ENCODE measurements around the gene RNASET2.

Gene RNASET2, protein sequence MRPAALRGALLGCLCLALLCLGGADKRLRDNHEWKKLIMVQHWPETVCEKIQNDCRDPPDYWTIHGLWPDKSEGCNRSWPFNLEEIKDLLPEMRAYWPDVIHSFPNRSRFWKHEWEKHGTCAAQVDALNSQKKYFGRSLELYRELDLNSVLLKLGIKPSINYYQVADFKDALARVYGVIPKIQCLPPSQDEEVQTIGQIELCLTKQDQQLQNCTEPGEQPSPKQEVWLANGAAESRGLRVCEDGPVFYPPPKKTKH

DNA sequence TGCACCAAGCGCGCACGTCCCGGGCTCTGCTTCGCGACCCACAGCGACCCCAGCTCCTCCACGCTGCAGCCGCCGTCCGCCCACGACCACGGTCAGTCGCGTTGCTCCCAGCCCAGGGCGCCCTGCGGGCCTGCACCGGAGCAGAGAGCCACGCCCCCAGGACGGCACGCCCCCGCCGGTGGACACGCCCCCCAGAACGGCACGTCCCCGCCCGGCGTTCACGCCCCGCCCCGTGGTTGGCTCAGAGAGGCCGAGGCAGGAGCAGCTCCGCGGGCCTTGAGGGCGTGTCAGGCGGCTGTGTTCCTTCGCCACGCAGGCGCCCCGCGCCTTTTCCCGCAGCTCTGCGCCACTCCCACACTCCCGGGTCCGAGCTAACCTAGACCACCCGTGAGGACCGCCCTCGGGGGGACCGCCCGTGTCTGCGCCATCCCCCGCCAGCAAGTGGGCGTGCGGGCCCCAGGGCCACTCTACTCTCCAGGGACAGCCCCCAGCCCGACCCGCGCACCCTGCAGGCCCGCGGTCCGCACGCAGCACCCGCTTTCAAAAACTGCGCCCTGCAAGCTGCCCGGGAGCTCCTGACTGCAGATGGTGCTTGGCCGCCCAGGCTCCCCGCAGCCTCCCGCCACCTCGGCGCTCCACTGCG lies at the start of gene RNASET2:
Gene RNASET2 (minus strand): TSS at position 107 of the 643 bp plus-strand sequence. CDS start 368 bp downstream, outside the sequence.
- peak; percentile 78 for DNase-seq

DNA sequence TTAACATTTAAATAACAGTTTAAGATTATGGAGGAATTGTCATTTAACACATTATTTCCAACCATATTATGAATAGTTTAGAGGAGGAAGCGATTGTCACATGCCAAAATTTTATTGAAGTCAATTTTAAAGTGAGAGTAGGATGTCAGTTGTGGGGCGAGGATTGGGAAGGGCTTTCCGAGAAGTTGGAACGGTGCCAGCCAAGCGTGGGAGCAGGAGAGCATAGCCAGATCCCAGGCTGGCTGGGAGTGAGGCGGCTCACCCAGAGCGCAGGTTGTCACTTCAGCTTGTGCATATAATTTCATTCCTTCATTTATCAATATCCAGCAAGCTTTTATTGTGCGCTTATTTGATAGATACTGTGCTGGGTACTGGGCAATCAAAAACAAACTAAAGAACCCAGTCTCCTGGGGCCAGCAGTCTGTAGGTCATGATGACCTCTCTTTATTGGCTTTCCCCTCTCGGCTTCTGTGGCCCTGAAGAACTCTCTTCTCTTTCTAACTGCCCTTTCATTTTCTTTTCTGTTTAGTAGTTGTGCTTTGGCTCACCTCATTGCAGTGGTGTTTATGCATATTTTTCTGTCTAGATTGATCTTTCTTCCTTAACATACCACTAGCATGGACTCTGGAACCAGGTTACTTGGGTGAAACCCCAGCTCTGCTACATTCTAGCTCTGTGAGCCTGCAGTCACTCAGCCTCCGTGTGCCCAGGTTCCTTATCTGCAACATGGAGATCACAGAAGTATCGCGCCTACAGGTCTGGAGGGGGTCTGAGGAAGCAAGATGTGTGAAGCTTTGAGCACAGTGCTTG lies 49.2 kb upstream of the RNASET2 start:
- no peak for DNase-seq

DNA sequence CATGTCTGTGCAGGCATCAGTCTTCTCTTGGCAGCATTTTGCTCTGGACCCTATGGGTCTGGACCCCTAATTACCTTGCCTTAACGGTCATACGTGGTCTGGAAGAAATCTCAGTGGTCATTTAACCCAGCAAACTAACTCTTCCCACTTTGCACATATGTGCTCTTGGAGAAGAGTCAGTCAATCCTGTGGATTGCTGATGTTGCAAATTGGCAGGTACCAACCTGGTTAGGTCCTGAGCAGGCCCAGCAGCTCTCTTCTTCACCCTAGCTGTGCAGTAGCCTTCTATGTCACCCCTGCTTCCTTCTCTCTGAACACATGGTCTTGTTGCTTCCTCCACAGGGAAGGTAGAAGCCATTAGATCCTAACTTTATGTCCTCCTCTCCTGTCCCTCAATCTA lies 44.4 kb upstream of the RNASET2 start:
- DNase-seq = no peak

DNA sequence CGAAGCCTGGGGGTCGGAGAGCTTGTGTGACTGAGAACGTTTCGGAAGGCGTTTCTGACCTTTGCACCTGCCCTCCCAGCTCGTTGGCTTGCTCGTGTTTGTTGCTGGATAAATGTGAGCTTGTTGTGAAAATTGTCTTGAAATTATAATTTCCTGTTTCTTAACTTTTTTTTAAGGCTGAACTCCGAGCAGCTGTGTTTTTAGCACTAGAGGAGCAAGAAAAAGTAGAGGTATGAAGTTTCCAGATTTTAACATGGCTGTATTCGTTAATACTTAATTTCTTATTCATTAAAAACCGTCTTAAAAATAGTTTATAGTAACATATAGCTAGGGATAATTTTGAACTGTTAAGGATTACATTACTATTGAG lies 43.5 kb upstream of the RNASET2 start:
- DNase-seq = peak; percentile 3

DNA sequence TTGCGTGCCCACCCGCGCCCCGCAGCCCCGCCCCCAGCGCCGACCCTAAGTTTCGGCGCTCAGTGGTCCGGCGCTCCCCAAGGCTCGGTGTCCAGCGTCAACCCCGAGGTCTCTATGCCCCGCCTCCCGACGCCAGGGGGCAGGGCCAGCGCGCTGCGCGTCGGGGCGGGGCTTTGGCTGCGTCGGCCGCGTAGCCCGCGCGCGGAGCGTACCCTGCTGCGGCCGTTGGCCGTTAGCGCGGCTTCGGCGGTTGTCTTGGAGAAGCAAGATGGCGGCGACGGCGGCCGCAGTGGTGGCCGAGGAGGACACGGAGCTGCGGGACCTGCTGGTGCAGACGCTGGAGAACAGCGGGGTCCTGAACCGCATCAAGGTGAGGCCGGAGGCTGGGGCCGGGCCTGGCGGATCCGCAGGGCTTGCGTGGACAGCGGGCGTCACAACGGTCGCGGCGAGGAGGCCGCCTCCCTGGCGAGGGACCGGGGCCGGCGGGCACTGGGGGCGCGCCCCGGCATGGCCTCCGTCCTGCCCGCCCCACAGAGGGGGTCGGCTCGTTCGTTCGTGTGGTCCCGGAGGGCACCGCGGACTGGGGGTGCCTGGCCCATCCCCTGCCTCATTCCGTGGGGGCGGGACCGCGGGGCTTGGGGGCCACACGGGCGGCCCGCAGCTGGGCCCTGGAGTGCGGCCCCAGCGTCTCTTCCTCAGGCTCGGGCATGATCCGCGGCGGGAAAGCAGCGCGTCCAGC lies 43.0 kb upstream of the RNASET2 start, which contains the start of gene CEP43:
Gene CEP43 (plus strand): TSS at position 253 of the 739 bp plus-strand sequence. CDS start 16 bp downstream, at position 269.
- peak; percentile 90 for DNase-seq

DNA sequence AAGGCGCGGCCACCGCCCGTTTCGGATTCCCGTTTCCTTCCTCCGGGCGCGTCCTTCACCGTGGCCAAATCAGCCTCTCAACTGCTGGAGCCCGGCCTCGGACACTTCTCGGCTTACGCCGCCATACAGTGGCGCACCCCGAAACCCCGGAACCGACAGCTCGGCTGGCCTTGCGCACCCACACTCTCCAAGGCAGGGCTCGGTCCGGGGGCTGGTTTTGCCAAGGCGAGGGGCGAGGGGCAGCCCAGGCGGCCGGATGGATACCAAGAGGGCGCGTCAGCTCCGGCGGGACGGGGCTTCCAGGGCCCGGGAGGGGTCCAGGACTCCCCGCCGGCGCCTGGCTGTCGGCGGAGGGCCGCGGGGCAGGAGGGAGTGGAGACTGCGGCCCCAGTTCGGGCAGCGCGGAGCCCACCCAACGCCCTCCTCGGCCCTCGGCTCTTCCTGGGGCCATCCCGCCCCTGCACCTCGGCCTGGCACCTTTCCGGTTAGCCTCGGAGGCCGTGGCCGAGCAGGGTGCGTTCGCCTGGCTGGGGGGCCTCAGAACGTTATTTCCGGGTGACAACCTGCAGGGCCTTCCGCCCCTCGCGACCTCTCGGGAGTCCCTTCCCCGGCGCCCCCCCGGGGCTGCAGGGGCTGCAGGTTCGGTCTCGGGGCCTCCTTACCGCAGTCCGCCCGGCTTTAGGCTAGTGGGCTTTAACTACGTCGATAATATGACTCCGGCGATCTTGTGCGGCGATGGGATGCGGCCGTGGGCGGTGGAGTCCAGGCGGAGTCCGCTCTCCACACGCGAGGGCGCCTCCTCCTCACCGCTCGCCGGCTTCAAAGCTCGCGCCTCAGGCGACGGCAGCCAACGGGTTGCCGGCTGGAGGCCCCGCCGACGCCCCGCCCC lies 42.1 kb upstream of the RNASET2 start:
- DNase-seq = no peak

DNA sequence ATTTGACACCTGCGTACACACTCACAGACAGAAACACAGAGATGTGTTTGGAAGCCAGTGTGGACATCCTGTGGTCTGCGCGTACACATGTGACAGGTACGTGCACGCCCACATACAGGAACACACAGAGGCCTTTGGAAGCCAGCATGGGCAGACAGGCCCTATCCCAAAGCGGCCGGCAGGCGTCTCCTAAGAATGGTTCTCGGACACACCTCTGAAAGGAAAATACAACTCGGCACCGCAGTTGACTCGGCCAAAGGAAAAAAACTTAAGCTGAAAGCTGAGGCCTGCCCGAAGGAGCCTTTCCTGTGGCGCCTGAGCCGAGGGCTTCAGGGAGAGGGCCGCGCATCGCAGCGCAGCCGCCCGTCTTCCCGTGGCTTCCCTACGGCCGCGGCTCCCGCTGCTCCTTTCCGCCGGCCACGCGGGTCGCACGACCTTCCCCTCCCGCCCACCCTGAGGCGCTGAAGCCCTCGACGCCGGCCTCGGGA lies 41.5 kb upstream of the RNASET2 start:
- peak; percentile 25 for DNase-seq

DNA sequence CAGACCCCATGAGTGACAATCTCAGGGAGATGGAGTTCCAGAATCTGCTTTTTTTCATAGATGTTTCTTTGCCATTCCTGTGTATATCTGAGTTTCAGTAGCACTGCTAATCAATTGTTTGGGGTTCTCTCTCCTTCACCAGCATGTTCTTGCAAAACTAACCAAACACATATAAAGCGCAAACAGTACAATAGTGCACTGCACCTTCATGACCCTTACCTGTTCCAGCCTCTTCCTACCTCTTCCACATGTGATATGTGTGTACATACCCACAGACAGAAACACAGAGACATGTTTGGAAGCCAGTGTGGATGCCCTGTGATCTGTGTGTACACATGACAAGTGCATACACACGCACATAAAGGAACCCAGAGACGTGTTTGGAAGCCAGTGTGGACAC lies 41.0 kb upstream of the RNASET2 start:
- DNase-seq = no peak

DNA sequence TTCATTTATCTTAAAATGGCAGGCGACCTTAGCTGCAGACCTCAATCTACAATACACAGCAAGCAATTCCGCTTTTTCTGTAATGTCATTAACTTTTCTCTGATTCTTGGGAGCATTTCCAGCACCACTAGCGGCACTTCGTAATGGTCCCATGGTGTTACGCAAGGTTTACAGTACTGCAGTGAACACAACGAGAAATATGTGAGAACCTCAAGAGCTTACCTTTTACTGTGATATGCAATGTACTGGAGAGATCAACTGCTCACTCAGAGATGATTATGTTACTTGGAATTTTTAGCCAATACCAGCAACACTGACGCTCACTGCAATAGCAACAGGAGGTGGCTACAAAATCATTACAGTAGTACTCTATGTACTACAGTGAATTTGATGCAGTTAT lies 40.1 kb upstream of the RNASET2 start:
- no peak for DNase-seq

DNA sequence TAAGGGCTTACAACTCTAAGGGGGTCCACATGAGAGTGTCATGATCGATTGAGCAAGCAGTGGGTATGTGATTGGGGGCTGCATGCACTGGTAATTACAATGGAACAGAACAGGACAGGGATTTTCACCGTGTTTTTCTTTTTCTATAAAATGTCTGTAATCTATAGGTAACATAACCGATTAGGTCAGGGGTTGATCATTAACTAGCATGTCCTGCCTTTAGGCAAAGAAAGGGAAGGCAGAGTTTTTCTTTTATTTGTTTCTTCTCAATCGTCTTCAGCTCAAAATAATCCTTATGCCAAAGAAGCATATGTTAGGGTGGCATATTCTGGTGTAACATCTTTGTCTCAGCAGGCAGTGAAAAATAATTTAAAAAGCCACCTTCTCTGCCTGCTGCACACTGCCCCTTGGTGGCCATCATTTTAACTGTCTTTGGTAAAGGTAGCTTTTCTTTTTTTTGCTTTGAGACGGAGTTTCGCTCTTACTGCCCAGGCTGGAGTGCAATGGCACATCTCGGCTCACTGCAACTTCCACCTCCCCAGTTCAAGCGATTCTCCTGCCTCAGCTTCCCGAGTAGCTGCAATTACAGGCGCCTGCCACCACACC lies 33.2 kb upstream of the RNASET2 start:
- no peak for DNase-seq

DNA sequence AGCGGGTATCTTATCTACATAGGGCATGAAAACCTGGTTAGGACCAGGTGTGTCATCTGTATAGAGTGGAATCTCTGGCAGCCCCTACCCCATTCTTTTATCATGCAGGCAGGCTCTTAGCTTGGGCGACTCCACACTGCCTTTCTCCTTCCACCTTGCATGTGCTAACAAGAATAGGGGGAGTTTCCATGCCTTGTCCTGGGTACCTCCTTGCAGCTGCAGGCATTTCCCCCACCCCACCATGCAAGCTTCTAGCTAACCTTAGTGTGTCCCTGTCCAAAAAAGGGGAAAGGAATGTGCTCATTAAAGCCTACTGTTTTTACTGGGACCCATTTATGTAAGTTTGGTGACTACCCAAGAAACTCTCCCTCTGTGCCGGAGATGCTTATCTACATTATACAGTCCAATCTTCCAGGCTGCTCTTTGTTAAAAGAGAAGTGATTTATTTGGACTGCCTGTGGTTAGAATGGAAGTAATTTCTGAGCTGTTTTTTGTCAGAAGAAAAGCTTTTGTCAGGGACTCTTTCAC lies 32.4 kb upstream of the RNASET2 start:
- DNase-seq = no peak

DNA sequence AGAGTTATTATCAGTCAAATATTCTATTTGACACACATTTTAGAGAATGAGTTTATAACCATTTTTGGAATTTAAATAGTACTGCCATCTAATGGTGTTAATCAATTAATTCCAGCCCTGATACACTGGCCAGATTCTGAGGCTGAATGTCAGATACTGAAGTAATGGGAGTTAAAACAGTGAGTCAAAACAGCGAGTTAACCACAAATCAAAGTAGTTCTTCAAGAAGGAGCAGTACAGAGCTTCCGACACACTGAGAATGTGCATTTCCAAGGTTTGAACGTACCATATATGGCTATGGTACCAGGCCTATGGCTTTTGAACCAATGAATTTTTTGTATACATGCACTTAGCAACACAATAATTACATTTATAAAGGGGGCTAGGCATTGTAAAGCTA lies 31.6 kb upstream of the RNASET2 start:
- no peak for DNase-seq

DNA sequence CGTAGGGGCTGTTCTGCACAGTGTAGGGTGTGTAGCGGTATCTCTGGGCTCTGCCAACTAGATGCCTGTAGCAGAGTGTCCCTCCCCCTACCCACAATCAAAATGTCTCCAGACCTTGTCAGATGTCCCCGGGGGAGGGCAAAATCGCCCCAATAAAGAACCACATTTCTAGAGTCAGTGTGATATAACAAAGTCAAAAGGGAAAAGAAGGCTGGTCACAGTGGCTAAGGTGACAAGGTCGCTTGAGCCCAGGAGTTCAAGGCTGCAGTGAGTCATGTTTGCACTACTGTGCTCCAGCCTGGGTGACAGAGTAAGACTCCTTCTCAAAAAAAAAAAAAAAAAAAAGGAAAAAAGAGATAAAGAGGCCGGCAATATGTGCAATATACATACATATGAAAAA lies 31.1 kb upstream of the RNASET2 start:
- DNase-seq = no peak

DNA sequence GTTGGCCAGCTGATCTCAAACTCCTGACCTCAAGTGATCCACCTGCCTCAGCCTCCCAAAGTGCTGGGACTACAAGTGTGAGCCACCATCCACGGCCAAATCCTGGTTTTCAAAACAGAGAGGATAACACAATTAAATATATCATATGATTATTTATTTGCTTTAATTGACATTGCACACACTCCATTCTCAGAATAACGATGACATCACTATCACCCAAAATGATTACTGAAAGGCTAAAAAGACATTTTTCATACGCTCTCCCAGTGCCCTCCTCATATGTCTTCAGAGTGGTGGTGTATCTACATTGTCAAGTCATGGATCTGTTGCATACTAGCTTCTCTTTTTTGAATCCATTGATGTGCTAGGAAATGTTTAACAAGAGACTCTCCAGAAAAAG lies 24.4 kb upstream of the RNASET2 start:
- DNase-seq = no peak

DNA sequence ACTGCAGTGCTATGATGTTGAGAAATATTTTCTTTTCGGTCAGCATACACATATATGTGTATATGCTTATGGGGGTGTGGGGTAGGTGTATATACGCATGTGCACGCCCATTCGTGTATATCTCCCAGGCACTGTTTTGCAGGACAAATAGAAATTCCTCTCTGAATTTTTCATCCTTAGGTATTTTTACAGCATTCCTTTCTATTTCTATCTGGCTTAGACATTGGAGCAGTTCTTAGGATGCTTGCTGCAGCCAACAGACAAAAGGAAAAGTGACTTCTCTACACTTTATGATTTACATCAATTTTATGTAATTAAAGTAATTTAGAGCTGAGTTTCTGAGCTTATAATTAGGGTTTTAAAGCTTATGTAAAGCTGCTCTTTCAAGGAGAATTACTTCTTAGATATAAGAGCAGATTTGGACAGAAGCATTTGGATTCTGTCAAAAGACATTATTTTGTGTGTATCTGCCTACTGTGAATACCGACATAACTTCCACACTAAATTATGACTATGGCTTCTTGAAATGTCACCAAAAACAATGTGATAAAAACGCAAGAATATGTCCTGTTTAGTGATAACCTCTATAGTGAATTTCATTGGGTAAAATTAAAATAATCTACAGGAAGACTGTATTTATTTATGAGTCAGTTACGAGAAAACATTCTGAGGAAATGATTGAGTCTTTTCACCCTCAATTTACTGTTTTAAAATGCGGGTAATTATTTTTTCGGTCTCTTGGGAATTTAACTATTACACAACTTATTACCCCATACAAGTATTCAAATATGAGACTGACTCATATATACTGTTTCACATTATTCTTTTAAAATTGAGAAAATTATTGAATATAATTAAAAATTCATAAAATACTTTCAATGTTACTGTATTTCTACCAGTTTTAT lies 21.5 kb upstream of the RNASET2 start:
- no peak for DNase-seq

DNA sequence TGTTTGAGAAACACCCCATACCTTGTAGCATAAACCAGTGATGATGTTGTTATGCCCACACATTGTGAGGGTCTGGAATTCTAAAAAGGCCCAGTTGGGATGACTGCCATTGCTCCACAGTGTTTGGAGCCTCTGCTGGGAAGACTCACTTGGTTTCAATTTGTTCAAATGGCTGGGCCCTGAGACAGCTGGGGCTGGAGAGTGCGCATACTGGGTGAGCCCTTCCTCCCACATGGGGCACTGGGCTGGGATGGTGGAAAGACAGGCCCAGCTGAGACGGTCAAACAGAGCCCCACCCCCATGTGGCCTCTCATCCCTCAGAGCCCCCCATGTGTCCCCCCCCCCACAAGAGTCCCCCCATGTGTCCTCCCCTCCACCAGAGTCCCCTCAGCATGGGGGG lies 20.3 kb upstream of the RNASET2 start:
- no peak for DNase-seq

DNA sequence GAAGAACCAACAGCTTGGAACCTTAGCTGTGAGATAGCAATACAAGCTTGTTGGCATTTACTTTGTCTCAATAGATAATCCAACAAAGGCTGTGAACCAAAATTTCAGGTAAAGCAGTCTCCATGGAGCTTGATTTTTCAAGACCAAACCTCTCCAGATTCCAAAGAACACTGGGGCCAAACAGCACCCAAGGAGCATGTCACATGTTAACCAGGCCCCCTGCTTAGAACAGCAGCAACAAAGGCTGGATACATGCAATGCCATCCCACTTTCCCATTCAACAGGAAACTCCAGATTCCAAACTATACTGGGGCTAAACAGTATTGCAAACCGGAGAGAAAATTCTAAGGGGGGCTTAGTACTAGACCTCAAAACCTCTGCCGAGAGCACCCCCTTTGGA lies 15.8 kb upstream of the RNASET2 start:
- no peak for DNase-seq

DNA sequence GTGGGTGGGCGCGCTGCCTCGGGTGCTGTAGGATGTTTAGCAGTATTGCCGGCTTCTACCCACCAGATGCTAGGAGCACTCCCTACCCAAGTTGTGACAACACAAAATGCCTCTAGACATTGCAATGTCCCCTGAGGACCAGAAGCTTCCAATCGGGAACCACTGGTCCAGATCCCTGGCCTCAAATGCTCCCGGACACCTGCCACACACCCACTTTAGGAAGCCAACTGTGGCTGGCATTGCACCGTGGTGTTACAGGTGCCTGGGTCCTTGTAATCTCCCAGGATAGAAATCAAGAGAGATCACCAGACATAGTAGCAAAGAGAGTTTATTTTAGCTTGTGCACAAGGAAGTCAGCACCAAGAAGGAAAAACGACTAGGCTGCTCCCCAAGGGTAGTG lies 14.9 kb upstream of the RNASET2 start:
- no peak for DNase-seq

DNA sequence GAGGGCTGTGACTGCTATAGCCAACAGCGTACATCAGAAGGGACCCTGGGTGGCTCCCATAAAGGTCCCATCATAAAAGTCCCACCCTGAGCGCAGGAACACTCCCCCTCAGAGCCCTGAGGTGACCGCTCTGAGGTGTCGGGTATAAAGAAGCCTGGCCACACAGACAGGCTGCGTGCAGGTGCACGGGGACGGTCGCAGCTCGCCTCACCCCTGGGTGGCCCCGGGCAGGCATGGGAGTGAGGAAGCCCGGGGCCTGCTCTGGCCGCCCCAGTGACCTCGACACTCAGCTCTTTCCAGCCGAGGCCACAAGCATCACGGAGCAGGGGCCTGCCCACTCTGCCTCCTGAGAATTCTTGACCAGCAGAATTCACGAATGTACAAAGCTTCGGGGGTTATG lies 14.4 kb upstream of the RNASET2 start:
- no peak for DNase-seq

DNA sequence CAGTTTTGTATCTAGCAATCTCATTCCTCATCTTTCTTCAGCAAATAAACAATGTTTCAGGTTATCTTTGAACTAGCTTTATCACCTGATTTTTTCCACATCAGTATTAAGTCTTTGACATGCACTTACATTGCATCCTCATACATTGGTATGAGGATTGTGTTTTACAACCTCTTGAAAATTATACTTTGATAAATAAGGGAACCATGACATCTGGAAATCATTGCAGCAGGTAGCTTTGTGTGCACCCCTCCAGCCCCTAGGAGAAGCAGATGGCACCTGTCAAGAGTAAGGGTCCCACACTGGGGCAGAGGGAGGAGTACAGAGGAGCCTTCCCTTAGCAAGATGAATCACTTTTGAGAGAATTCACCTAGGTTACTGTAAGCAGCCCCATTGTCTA lies 13.7 kb upstream of the RNASET2 start:
- DNase-seq = no peak

All from NCI-H2227 treated with DMSO at 0.1 percent for 48 hours (cell line).